Activated naive CD8-positive, alpha-beta T cell treated with anti-CD3 and anti-CD28 coated beads for 36 hours (primary cell): ENCODE results near the gene SLC25A5. TPM values are rescaled to one million over a fixed set of nuclear protein-coding genes. Genes with fewer than 3 reads are reported as not detected.
"Not testable (repeated sequence)": the region's sequence is repeated elsewhere in the genome, so short reads cannot be mapped to it uniquely, and the experiment has no call there.

ENCODE experiments used
- DNase-seq: peaks from one replicate; pipeline ENCODE4 v3.0.0; 2021
- H3K27ac Mint-ChIP-seq: one replicate; pipeline ENCODE4 v1.8.0; 2022; ENCODE audit warnings: mild to moderate bottlenecking, moderate library complexity, mixed read lengths
- H3K27me3 Mint-ChIP-seq: one replicate; pipeline ENCODE4 v1.8.0; 2022; ENCODE audit warnings: mild to moderate bottlenecking, mixed read lengths
- H3K36me3 Mint-ChIP-seq: one replicate; pipeline ENCODE4 v1.8.0; 2021; ENCODE audit warnings: mild to moderate bottlenecking, mixed read lengths
- H3K4me1 Mint-ChIP-seq: one replicate; pipeline ENCODE4 v1.8.0; 2021; ENCODE audit warnings: mixed read lengths
- H3K4me3 Mint-ChIP-seq: one replicate; pipeline ENCODE4 v1.8.0; 2022; ENCODE audit warnings: mild to moderate bottlenecking, moderate library complexity, mixed read lengths
- H3K9me3 Mint-ChIP-seq: one replicate; pipeline ENCODE4 v1.8.0; 2022; ENCODE audit warnings: mixed read lengths
- total RNA-seq, 2 experiments: library from RNA; stranded (reverse); gene quantifications; one replicate each; pipeline ENCODE4 v1.2.3, GENCODE V29; 2021

SLC25A5 gene
- total RNA-seq, 2 experiments from 2014 or later = 794 to 829 TPM

GRCh38 chrX:119488749-119489148 lies 20.5 kb downstream of the SLC25A5 start:
- H3K9me3 Mint-ChIP-seq = no peaks in the 10 kb centered on the region
- no peak overlapping the region for H3K4me3 Mint-ChIP-seq
- no peak for DNase-seq
- no peaks in the 10 kb centered on the region for H3K36me3 Mint-ChIP-seq
- H3K4me1 Mint-ChIP-seq = no peaks in the 10 kb centered on the region
- H3K27ac Mint-ChIP-seq = no peak overlapping the region
- H3K27me3 Mint-ChIP-seq = no peaks in the 10 kb centered on the region

DNA sequence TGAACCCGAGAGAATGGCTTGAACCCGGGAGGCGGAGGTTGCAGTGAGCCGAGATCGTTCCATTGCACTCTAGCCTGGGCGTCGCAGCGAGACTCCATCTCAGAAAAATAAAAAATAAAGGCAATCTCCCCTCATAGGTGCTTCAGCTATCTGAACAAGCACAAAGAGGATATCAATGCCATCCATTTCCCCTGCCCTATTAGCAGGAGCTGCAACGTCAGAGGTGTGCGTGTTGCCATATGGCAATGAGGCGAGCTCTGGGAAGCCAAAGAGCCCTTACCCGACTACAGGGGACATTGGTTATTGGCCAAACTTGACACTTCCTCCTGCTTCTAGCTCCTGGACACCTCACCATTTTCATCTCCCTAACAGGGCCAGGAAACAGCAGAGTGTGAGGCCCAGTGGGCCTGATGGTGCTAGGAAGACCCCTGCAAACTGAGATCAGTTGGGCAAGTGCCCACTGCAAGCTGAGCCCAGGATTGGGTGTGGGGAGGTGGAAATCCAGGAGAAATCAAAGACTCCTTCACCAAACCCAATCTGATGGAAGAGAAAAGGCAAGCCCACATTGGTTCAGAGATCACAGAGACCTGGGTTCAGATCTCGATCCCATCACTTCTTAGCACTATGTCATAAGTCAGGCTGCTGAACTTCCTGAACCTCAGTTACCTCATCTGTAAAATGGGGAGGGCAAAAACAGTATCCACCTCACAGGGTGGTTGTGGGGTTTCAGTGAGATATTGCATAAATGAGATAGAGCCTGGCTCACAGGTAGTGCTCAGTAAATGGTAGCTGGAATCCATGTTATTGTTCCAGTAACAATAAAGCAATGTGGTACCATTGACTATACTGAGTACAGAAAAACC lies 21.2 kb downstream of the SLC25A5 start:
- Mint-ChIP-seq H3K4me1 (no peaks in the 10 kb centered on the region), H3K27ac (no peak overlapping the region), H3K4me3 (no peak overlapping the region), H3K36me3 (no peaks in the 10 kb centered on the region), H3K27me3 (no peaks in the 10 kb centered on the region), H3K9me3 (no peaks in the 10 kb centered on the region)
- DNase-seq = no peak

- no peak overlapping the region for H3K4me3 Mint-ChIP-seq
- H3K27ac Mint-ChIP-seq = no peak overlapping the region
- no peak for DNase-seq
- H3K27me3 Mint-ChIP-seq = no peaks in the 10 kb centered on the region
- no peaks in the 10 kb centered on the region for H3K36me3 Mint-ChIP-seq
- H3K9me3 Mint-ChIP-seq = no peaks in the 10 kb centered on the region
- peaks cover 5% of the 10 kb centered on the region for H3K4me1 Mint-ChIP-seq
Measured at GRCh38 chrX:119492463-119492862, 24.2 kb downstream of the SLC25A5 start.

- H3K9me3 Mint-ChIP-seq, H3K27me3 Mint-ChIP-seq, H3K27ac Mint-ChIP-seq, DNase-seq, H3K36me3 Mint-ChIP-seq, H3K4me3 Mint-ChIP-seq, H3K4me1 Mint-ChIP-seq: not testable (repeated sequence)
Measured at GRCh38 chrX:119493851-119494495, 25.7 kb downstream of the SLC25A5 start.

- Mint-ChIP-seq H3K27ac (no peak overlapping the region), H3K27me3 (no peaks in the 10 kb centered on the region), H3K36me3 (no peaks in the 10 kb centered on the region), H3K4me3 (no peak overlapping the region), H3K4me1 (peaks cover 5% of the 10 kb centered on the region), H3K9me3 (no peaks in the 10 kb centered on the region)
- DNase-seq = no peak
Measured at GRCh38 chrX:119495734-119496726, 27.8 kb downstream of the SLC25A5 start.

DNA sequence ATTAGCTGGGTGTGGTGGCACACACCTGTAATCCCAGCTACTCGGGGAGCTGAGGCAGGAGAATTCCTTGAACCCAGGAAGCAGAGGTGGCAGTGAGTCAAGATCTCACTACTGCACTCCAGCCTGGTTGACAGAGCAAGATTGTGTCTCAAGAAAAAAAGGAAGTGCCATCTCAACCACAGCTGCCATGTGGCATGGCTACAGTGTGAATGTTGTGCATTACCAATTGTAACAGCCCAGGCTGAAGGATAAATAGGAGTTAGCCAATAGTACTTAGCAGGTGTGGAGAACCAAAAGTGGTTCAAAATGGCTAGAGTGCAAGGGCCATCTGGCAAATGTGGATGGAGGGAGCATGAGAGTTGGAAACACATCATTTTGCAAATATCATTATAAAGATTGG lies 28.9 kb downstream of the SLC25A5 start:
- H3K27me3 Mint-ChIP-seq = no peaks in the 10 kb centered on the region
- H3K9me3 Mint-ChIP-seq = no peaks in the 10 kb centered on the region
- H3K4me1 Mint-ChIP-seq = peaks cover 11% of the 10 kb centered on the region
- H3K27ac Mint-ChIP-seq = no peak overlapping the region
- H3K36me3 Mint-ChIP-seq = no peaks in the 10 kb centered on the region
- no peak for DNase-seq
- no peak overlapping the region for H3K4me3 Mint-ChIP-seq

- Mint-ChIP-seq H3K4me1 (peaks cover 17% of the 10 kb centered on the region), H3K27me3 (no peaks in the 10 kb centered on the region), H3K4me3 (no peak overlapping the region), H3K27ac (no peak overlapping the region), H3K36me3 (no peaks in the 10 kb centered on the region), H3K9me3 (no peaks in the 10 kb centered on the region)
- no peak for DNase-seq
Measured at GRCh38 chrX:119500061-119500800, 32.0 kb downstream of the SLC25A5 start.

- H3K4me3 Mint-ChIP-seq = no peak overlapping the region
Measured at GRCh38 chrX:119501511-119502148, 33.4 kb downstream of the SLC25A5 start.

GRCh38 chrX:119502727-119503483 lies 34.7 kb downstream of the SLC25A5 start:
- Mint-ChIP-seq H3K4me3 (no peak overlapping the region), H3K27me3 (no peaks in the 10 kb centered on the region), H3K27ac (peak overlapping the region; percentile 75), H3K4me1 (peaks cover 12% of the 10 kb centered on the region), H3K9me3 (no peaks in the 10 kb centered on the region), H3K36me3 (no peaks in the 10 kb centered on the region)
- DNase-seq = peak; percentile 11

More at GRCh38 chrX:119501511-119502148, 33.4 kb downstream of the SLC25A5 start:
- no peak overlapping the region for H3K27ac Mint-ChIP-seq
- H3K27me3 Mint-ChIP-seq = no peaks in the 10 kb centered on the region
- peaks cover 12% of the 10 kb centered on the region for H3K4me1 Mint-ChIP-seq
- no peaks in the 10 kb centered on the region for H3K9me3 Mint-ChIP-seq
- H3K36me3 Mint-ChIP-seq = no peaks in the 10 kb centered on the region
- no peak for DNase-seq

DNA sequence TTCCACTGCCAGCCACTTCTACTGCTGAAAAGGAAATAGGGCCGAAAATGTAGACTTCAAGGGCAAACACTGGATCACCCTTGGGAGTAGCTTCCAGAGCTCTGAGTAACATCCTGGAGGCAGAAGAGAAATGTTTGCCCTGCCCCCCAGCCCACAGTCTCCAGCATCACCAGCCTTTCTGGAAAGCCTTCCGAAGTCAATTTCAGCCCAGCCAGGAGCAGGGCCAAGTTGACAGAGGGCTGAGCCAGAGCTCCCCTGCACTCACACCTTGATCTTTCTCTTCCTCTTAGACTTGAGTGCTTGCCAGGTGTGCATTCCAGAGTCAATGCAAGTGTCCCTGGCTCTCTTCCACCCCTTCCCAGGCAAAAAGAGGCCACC lies 35.2 kb downstream of the SLC25A5 start:
- Mint-ChIP-seq H3K36me3 (no peaks in the 10 kb centered on the region), H3K4me3 (no peak overlapping the region), H3K4me1 (peaks cover 12% of the 10 kb centered on the region), H3K27ac (no peak overlapping the region), H3K27me3 (no peaks in the 10 kb centered on the region), H3K9me3 (no peaks in the 10 kb centered on the region)
- DNase-seq = no peak

DNA sequence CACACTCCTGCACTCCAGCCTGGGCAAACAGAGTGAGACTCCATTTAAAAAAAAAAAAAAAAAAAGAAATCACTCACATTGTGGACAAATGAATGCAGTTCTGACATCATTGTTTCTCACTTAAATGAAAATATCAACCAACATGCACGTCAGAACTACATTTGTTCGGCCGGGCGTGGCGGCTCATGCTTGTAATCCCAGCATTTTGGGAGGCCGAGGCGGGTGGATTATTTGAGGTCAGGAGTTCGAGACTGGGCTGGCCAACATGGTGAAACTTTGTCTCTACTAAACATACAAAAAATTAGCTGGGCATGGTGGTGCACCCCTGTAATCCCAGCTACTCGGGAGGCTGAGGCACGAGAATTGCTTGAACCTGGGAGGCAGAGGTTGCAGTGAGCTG lies 36.9 kb downstream of the SLC25A5 start:
- not testable (repeated sequence) for DNase-seq, H3K27me3 Mint-ChIP-seq, H3K36me3 Mint-ChIP-seq, H3K4me3 Mint-ChIP-seq, H3K27ac Mint-ChIP-seq, H3K9me3 Mint-ChIP-seq
- H3K4me1 Mint-ChIP-seq = peaks cover 12% of the 10 kb centered on the region

- Mint-ChIP-seq H3K27ac (no peak overlapping the region), H3K4me3 (no peak overlapping the region), H3K4me1 (peaks cover 12% of the 10 kb centered on the region), H3K27me3 (no peaks in the 10 kb centered on the region), H3K36me3 (no peaks in the 10 kb centered on the region), H3K9me3 (no peaks in the 10 kb centered on the region)
- no peak for DNase-seq
Measured at GRCh38 chrX:119505945-119506344, 37.7 kb downstream of the SLC25A5 start.

DNA sequence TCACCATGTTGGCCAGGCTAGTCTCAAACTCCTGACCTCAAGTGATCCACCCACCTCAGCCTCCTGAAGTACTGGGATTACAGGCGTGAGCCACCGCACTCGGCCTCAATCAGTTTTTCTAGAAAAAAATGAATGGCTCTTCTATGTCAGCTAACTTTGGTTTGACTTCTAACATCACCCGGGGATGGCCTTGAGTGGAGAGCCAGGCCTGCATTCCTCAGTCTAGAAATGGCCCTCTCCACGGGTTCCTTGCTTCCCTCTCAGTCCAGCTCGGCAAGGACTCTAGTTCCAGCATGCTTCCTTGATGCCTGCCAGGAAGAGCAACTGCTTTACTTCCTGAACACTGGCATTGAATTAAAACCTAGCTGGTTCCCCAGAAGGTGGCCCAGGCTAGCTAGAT lies 39.0 kb downstream of the SLC25A5 start:
- Mint-ChIP-seq H3K27me3 (no peaks in the 10 kb centered on the region), H3K36me3 (no peaks in the 10 kb centered on the region), H3K4me1 (peaks cover 6% of the 10 kb centered on the region), H3K4me3 (no peak overlapping the region), H3K9me3 (no peaks in the 10 kb centered on the region), H3K27ac (no peak overlapping the region)
- no peak for DNase-seq
